GM21529 (cell line): ENCODE results near the gene ZNF124.
"Not testable (repeated sequence)": the region's sequence is repeated elsewhere in the genome, so short reads cannot be mapped to it uniquely, and the experiment has no call there.

Experiments
- ATAC-seq: cut with Tn5 transposase; IDR thresholded peaks from one replicate; pipeline ENCODE4 v1.9.1; 2021; ENCODE audit not compliant: unreplicated experiment

ZNF124 gene

DNA sequence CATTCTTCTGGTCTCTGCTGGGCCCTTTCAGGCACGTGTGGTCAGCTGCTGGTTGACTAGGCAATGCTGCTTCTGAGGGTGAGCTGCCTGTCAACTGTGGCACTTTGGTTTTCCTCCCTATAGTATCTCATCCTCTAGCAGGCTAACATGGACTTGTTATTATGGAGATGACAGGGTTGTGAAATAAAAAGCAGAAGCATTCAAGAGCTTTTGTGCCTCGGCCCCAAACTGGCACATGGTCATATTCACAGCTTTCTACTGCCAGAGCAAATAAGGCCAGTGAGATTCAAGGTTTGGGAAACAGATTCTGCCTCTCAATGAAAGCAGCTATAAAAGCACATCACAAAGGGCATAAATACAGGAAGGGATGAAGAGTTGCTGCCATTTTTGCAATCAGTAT lies 1.6 kb upstream of the ZNF124 start:
- ATAC-seq = no peak

- ATAC-seq = no peak
Observed at GRCh38 chr1:247172996-247173395, 1.2 kb upstream of the ZNF124 start.

GRCh38 chr1:247171443-247171842 lies 377 bp downstream of the ZNF124 start:
- peak; percentile 54 for ATAC-seq

DNA sequence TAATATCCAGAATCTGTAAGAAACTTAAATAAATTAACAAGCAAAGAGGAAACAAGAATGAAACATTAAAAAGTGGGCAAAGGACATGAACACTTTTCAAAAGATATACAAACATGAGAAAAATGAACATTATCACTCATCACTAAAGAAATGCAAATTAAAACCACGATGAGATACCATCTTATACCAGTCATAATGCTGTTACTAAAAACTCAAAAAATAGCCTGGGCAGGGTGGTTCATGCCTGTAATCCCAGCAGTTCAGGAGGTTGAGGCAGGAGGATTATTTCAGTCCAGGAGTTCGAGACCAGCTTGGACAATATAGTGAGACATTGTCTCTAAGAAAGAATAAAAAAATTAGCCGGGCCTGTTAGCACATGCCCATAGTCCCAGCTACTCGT lies 6.1 kb downstream of the ZNF124 start:
- ATAC-seq = no peak

GRCh38 chr1:247164694-247165093 lies 7.1 kb downstream of the ZNF124 start:
- ATAC-seq = no peak

- ATAC-seq = no peak
Observed at GRCh38 chr1:247156787-247157232, 15.0 kb downstream of the ZNF124 start.

DNA sequence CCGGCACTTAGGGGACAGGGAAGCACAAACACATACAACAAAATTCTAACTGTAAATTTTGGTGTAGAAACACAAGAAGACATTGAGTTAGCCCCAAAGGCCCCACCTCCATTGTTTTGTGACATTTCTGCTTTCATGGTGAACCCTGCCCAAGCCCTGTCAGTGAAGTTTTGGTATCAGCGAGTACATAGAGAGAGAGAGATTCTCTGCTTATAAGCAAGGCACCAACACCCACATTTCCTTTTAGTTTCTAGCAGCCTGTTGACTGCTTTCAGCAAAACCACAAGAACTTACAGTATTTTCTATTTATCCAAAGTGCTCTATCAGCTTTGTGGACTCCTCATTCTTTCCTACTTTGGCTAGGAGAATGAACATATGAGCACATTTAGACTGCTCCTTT lies 24.0 kb downstream of the ZNF124 start:
- no peak for ATAC-seq

DNA sequence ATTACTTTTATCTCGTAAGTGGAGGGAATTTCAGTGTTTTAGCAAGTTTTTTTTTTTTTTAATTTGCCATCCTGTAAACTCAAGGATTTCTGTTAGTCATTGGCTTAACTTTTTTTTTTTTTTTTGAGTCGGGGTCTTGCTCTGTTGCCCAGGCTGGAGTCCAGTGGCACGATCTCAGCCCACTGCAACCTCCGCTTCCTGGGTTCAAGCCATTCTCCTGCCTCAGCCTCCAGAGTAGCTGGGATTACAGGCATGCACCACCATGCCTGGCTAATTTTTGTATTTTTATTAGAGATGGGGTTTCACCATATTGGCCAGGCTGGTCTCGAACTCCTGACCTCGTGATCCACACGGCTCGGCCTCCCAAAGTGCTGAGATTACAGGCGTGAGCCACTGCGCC lies 24.7 kb downstream of the ZNF124 start:
- ATAC-seq = not testable (repeated sequence)

DNA sequence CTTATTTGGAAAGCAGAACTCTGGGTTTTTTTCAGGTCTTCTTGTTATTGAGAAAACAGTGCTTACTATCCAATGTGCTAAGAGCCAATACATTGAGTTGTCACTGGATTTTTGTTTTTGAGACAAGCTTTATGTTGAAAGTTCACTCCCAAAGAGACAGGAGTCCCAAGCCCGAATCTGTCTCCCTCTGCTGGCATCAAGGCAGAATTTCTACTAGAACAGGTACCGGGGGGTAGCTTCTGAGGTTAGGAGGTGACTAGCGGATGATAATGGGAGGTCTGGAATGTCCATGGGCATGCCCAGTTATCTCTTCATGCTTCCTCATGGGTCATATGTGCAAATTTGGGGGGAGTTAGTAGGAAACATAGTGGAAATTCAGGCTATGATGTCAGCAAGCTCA lies 25.1 kb downstream of the ZNF124 start:
- ATAC-seq = no peak

GRCh38 chr1:247145279-247145678 lies 26.5 kb downstream of the ZNF124 start:
- ATAC-seq = no peak

DNA sequence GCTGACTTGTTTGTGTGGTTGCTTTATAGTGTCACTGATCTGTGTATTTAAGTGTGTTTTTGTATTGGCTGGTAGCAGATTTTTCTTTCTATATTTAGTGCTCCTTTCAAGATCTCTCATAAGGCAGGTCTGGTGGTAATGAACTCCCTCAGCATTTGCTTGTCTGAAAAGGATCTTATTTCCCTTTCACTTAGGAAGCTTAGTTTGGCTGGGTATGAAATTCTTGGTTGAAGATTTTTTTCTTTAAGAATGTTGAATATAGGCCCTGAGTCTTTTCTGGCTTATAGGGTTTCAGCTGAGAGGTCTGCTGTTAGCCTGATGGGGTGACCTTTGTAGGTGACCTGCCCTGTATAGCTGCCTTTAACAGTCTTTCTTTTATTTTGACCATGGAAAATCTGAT lies 32.3 kb downstream of the ZNF124 start:
- ATAC-seq = not testable (repeated sequence)

DNA sequence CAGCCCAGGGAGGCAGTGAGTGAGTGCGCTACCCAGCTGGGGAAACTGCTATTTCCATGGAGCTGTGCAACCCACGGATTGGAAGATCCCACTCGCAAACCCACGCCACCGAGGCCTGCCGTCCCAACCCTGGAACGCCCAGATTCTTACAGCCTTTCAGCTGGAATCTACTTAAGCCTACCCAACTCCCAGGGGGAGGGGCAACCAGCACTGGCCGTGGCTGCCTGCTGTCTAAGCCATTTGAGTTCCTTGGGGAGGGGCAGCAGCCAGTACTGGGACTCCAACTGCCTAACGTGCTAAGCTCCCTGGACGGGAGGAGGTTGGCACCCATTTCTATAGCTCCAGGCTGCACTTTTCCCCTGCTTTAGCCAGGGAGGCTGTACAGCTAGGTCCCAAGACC lies 40.6 kb downstream of the ZNF124 start:
- no peak for ATAC-seq

DNA sequence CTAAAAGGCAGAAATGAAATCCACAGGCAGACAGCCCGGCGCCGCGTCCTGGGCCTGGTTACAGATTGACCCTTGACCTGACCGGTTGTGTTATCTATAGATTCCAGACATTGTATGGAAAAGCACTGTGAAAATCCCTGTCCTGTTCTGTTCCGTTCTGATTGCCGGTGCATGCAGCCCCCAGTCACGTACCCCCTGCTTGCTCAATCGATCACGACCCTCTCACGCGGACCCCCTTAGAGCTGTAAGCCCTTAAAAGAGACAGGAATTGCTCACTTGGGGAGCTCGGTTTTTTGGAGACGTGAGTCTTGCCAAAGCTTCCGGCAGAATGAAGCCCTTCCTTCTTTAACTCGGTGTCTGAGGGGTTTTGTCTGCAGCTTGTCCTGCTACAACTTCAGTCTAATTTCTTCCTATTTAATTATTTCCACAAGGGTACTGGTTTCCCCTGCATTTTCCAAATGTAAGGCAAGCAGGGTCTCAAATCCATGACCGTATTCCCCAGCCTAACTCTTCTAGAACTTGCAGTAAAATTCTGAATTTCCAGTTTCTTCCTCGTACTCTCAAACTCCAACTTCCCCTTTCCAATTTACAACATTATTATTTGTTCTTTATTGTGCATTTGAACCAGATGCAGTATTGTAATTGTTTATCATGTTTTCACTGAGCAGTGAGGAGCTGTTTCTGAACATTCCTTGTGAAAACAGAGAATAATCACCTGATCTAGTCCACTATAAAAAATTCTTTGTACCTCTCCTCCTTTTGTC lies 44.1 kb downstream of the ZNF124 start:
- not testable (repeated sequence) for ATAC-seq

DNA sequence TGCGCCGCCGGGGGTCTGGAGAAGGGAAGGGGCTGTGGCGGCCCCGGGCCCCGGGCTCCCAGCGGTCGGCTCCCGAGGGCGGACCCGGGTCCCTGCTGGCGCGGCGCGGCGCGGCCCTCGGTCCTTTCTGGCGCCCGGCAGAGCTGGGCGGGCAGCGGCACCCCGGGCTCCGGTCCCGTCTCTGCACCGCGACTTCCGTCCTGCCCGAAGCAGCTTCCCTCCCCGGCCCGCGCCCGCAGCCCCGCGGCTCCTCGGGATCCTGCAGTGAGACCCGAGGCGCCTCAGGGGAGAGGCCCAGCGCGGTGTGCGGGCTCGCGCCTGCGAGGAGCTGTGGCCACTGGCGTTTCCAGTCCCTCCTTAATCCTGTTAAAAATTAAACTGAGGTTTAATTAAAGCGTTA lies 45.2 kb downstream of the ZNF124 start:
- peak; percentile 61 for ATAC-seq

GRCh38 chr1:247126166-247126565 lies 45.7 kb downstream of the ZNF124 start:
- peak; percentile 99 for ATAC-seq

DNA sequence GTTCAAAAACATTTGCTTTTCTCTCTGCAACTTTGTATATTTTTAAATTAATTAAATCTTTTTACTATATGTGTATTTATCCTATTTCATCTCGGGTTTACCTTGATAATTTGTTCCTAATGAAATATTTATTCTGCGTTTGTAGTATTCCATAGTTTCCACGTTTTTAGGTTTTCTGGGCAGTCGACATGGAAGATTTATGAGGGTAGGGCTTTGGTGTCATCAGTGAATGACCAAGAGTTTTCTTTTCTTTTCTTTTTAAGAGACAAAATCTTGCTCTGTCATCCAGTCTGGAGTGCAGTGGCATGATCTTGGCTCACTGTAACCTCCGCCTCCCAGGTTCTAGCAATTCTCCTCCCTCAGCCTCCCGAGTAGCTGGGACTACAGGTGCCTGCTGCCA lies 50.4 kb downstream of the ZNF124 start:
- no peak for ATAC-seq

GRCh38 chr1:247120408-247120668 lies 51.5 kb downstream of the ZNF124 start:
- not testable (repeated sequence) for ATAC-seq

DNA sequence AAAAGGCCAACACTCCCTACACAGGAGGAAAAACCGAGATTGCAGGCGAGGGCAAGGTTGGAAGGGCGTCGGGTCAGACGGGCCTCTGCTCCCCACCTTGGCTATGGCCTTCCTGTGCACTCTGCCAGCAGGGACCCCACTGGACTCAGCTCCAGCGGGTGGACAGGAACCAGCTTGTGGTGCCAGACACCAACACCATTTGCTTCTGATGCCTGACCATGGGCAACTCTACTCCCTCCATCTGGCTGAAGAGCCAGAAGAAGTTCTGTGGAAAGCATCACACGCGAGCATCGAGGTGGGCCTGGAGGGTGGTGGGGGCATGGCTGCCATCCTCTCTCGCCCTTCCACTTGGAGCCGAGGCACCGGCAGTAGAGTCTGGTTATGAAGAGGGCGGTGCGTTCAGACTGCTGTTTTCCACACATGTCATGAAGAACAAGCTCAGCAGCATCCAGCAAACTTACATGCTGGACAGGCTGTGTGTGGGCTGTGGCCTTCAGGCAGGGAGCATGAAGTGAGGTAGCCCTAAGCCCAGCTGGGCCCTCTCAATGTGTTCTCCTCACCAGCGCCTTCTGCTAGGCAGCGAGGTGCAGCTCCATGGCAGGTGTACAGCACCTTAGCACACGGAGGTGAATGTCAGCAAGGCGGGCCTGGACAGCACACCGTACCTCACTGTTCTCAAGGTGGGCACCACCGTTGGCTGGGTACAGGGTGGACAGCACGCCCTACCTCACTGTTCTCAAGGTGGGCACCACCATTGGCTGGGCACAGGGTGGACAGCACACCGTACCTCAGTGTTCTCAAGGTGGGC lies 52.0 kb downstream of the ZNF124 start:
- no peak for ATAC-seq

DNA sequence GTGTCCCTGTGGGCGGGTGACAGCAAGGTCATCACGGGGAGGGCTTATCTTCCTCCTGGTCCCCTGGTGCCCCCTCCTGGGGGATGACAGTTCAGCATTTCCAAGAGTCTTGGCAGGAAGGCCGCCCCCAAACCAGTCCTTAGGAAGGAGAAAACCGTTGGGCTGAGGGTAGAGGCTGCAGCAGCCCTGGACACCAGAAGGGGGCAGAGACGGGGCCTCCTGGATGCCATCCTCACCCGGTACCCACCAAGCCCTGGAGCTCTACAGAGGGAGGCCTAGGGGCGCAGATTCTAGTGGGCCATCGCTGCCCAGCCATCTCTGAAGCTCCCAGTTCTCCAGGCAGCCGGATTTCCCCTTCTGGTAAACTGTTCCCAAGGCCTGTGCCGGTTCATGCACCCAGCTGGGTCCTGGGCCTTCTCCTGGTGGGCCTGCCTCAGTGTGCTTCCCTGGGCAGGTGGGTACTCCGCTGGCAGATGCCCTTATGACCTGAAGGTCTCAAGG lies 52.8 kb downstream of the ZNF124 start:
- no peak for ATAC-seq

GRCh38 chr1:247115545-247115944 lies 56.3 kb downstream of the ZNF124 start:
- no peak for ATAC-seq

GRCh38 chr1:247115141-247115510 lies 56.7 kb downstream of the ZNF124 start:
- no peak for ATAC-seq

DNA sequence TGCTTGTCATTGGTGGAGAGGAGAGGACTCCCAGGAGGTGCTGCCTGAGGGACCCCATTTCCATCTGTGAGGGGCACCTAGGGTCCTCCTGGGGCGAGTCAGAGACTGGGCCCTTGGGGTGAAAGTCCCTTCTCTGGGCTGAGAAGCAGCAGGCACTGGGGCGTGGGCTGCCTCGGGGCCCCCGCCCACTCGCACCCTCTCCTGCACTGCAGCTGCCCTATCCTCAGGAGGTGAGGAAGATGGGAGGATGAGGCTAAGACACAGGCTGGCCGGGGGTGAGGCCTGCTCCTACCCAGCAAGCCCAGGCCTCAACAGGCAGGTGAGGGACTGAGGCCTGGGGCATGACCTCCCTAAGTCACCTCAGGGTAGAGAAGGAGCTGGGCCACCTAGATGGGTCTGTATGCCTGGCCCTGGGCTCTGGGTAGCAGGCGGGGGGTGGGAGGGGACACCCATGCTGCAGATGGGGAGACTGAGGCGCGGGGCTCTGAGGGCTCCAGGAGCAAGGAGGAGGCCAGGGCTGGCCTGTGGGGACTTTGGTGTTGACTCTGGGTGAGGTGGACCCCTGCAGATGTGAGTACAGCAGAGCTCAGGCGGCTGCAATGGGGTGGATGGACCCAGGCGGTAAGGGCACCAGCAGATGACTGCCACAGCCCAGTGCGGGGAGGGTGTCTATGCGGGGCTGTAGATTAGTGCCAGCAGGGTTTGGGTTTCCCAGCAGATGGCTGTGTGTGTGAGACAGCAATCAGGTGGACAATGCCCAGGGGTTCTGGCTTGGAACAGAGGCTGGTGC lies 57.3 kb downstream of the ZNF124 start:
- no peak for ATAC-seq
